Nephron progenitor cell (in vitro differentiated cells): ENCODE results near the gene CRY1.

Experiments
- DNase-seq: peaks from one replicate; pipeline ENCODE4 v3.0.0; 2021
- H3K27ac Mint-ChIP-seq: 2 replicates; pipeline ENCODE4 v1.8.0; 2021; ENCODE audit warnings: mild to moderate bottlenecking, moderate library complexity, mixed read lengths
- H3K27me3 Mint-ChIP-seq: 2 replicates; pipeline ENCODE4 v1.8.0; 2021; ENCODE audit warnings: mild to moderate bottlenecking, low read depth, mixed read lengths; ENCODE audit not compliant: poor library complexity
- H3K36me3 Mint-ChIP-seq: 2 replicates; pipeline ENCODE4 v1.8.0; 2021; ENCODE audit warnings: low read depth, mixed read lengths
- H3K4me1 Mint-ChIP-seq: 2 replicates; pipeline ENCODE4 v1.8.0; 2021; ENCODE audit warnings: mixed read lengths
- H3K4me3 Mint-ChIP-seq: 2 replicates; pipeline ENCODE4 v1.8.0; 2021; ENCODE audit warnings: mild to moderate bottlenecking, moderate library complexity, mixed read lengths
- H3K9me3 Mint-ChIP-seq: 2 replicates; pipeline ENCODE4 v1.8.0; 2021; ENCODE audit warnings: mild to moderate bottlenecking, moderate library complexity, mixed read lengths
- CTCF ChIP-seq: fragments of 200-600 bp; sonication (generic); IDR thresholded peaks from 2 replicates; pipeline ENCODE4 v1.5.0; 2021; ENCODE audit warnings: antibody characterized with exemption

CRY1 gene

GRCh38 chr12:106985479-106985878 lies 107.9 kb downstream of the CRY1 start:
- peaks cover 32% of the 10 kb centered on the region for H3K4me1 Mint-ChIP-seq
- H3K27me3 Mint-ChIP-seq, result no peaks in the 10 kb centered on the region
- no peak overlapping the region for H3K27ac Mint-ChIP-seq
- no peak for TF ChIP-seq CTCF
- H3K9me3 Mint-ChIP-seq, result no peaks in the 10 kb centered on the region
- peaks cover 32% of the 10 kb centered on the region for H3K36me3 Mint-ChIP-seq
- DNase-seq, result no peak
- peak overlapping the region; percentile 93 for H3K4me3 Mint-ChIP-seq

GRCh38 chr12:106984588-106985137 lies 108.7 kb downstream of the CRY1 start:
- H3K4me1 Mint-ChIP-seq, result peaks cover 32% of the 10 kb centered on the region

GRCh38 chr12:106982229-106982628 lies 111.1 kb downstream of the CRY1 start:
- Mint-ChIP-seq H3K9me3 (no peaks in the 10 kb centered on the region), H3K4me1 (peaks cover 26% of the 10 kb centered on the region), H3K27ac (no peak overlapping the region), H3K36me3 (peaks cover 46% of the 10 kb centered on the region), H3K4me3 (no peak overlapping the region), H3K27me3 (no peaks in the 10 kb centered on the region)
- no peak for TF ChIP-seq CTCF
- DNase-seq, result no peak

More at GRCh38 chr12:106984588-106985137, 108.7 kb downstream of the CRY1 start:
- no peak for TF ChIP-seq CTCF
- no peak overlapping the region for H3K27ac Mint-ChIP-seq
- DNase-seq, result no peak
- H3K9me3 Mint-ChIP-seq, result no peaks in the 10 kb centered on the region
- H3K36me3 Mint-ChIP-seq, result peaks cover 32% of the 10 kb centered on the region
- H3K4me3 Mint-ChIP-seq, result peak overlapping the region; percentile 7
- H3K27me3 Mint-ChIP-seq, result no peaks in the 10 kb centered on the region

GRCh38 chr12:106981788-106982187 lies 111.6 kb downstream of the CRY1 start:
- Mint-ChIP-seq H3K9me3 (no peaks in the 10 kb centered on the region), H3K36me3 (peaks cover 46% of the 10 kb centered on the region), H3K4me1 (peaks cover 25% of the 10 kb centered on the region), H3K27me3 (no peaks in the 10 kb centered on the region), H3K27ac (no peak overlapping the region), H3K4me3 (no peak overlapping the region)
- TF ChIP-seq CTCF, result no peak
- DNase-seq, result no peak

- no peak for DNase-seq
- Mint-ChIP-seq H3K36me3 (peaks cover 49% of the 10 kb centered on the region), H3K27me3 (no peaks in the 10 kb centered on the region), H3K9me3 (no peaks in the 10 kb centered on the region), H3K27ac (no peak overlapping the region), H3K4me3 (no peak overlapping the region), H3K4me1 (peaks cover 18% of the 10 kb centered on the region)
- TF ChIP-seq CTCF, result no peak
These were observed 112.4 kb downstream of the CRY1 start for GRCh38 chr12:106980944-106981343.

GRCh38 chr12:106978035-106978800 lies 115.1 kb downstream of the CRY1 start:
- peaks cover 37% of the 10 kb centered on the region for H3K36me3 Mint-ChIP-seq
- no peaks in the 10 kb centered on the region for H3K9me3 Mint-ChIP-seq
- H3K4me1 Mint-ChIP-seq, result no peaks in the 10 kb centered on the region
- no peak for DNase-seq
- no peak overlapping the region for H3K4me3 Mint-ChIP-seq
- peak overlapping the region; percentile 77 for H3K27ac Mint-ChIP-seq
- no peak for TF ChIP-seq CTCF
- no peaks in the 10 kb centered on the region for H3K27me3 Mint-ChIP-seq
